GM18502 (cell line): ENCODE data around the gene LRRC74B.
A peak's percentile ranks its signal among the peaks of the same experiment; 100 is the strongest.
"Not testable (repeated sequence)": the region's sequence is repeated elsewhere in the genome, so short reads cannot be mapped to it uniquely, and the experiment has no call there.

Source experiments
- ATAC-seq: cut with Tn5 transposase; IDR thresholded peaks from one replicate; pipeline ENCODE4 v1.9.1; 2021; ENCODE audit warnings: mild to moderate bottlenecking; ENCODE audit not compliant: unreplicated experiment, poor library complexity

LRRC74B gene, protein sequence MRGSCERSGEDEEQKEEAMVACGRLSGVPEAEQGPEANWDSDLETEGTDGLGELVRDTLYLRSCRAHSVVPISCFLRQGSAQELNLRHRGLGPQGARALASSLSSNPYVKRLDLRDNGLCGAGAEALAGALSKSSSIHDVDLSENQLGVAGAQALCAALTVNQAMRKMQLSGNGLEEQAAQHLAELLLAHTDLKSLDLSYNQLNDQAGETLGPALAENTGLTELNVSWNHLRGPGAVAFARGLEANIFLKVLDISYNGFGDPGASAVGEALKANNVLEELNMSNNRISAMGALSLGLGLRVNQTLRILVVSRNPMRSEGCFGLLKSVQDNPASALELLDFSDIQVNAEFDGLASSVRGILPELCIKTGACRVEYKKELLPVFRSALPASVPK

DNA sequence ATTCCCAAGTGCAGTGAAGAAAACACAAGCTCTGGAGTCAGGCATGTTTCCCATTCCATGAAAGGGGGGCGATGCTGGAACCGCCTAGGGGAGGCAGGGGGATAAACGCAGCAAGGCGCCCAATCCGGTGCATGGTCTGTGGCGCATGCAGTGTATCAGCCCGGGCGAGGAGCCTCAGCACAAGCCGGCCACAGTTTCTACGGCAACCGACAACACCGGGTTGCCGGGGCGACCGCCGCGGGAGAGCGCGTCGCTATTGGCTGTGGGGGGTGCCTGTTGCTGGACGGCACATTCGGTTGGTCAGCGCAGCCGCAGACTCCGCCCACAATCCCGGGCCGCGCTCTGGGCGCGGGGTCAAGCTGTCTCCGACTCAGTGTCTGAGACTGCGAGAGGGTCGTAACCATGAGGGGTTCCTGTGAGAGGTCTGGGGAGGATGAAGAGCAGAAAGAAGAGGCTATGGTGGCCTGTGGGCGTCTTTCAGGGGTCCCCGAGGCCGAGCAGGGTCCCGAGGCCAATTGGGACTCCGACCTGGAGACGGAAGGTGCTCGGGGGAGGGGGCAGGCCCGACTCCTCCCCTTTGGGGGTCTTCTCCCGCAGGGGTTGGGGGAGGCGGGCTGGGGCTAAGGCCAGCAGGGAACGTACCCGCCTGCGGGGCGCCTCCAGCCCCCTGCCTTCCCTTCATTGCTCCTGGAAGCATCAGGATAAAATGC, at the start of gene LRRC74B:
TSS of gene LRRC74B (plus strand) at position 362 of the 710 bp plus-strand sequence. CDS start at position 403, 41 bp downstream.
- peak; percentile 84 for ATAC-seq

DNA sequence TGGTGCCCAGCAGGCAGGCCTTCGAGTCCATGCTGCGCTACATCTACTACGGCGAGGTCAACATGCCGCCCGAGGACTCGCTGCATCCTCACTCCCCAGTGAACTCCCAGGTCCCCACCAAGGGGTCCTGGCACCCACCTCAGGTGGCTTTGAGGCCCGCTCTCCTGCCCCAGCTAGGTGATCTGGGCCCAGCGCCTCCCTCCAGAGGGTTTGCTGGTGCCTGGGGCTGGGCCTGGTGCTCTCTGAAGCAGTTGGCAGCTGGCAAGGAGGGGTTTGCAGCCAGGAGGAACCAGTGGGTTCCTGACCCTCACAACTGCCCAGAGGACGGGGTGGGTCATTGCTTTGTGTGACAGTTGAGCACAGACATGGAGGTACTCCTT, 49.7 kb upstream of the LRRC74B start:
- no peak for ATAC-seq

DNA sequence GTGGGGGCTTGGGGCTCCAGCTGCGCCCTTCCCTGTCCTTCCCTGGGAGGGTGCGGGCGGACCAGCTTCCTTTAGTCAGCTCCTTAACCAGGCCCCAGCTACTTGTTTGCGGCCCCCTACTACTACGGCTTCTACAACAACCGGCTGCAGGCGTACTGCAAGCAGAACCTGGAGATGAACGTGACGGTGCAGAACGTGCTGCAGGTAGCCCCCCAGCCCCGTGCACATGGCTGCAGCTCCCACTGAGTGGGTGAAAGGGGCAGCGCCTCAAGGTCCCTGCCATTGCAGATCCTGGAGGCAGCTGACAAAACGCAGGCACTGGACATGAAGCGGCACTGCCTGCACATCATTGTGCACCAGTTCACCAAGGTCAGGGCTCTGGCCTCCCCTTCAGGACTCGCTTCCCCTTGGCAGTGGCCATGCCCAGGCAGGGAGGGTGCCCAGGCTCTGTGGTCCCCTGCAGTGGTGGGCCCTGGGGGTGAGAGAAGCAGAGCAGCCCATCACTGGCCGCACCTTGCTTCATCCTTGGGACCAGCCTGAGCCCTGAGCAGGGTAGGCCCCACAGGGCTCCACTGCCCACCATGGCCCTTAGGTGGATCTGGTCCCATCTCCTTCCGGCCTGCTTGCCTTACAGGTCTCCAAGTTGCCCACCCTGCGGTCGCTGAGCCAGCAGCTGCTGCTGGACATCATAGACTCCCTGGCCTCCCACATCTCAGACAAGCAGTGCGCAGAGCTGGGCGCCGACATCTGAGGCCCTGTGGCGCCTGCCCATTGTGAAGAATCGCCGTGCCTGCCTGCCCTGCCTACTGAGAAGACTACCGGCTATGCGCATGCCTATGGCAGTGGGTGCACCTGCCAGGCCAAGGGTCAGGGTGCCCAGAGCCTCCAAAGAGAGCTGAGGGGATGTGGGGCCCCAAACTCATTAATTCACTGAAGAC, 48.9 kb upstream of the LRRC74B start:
- no peak for ATAC-seq

DNA sequence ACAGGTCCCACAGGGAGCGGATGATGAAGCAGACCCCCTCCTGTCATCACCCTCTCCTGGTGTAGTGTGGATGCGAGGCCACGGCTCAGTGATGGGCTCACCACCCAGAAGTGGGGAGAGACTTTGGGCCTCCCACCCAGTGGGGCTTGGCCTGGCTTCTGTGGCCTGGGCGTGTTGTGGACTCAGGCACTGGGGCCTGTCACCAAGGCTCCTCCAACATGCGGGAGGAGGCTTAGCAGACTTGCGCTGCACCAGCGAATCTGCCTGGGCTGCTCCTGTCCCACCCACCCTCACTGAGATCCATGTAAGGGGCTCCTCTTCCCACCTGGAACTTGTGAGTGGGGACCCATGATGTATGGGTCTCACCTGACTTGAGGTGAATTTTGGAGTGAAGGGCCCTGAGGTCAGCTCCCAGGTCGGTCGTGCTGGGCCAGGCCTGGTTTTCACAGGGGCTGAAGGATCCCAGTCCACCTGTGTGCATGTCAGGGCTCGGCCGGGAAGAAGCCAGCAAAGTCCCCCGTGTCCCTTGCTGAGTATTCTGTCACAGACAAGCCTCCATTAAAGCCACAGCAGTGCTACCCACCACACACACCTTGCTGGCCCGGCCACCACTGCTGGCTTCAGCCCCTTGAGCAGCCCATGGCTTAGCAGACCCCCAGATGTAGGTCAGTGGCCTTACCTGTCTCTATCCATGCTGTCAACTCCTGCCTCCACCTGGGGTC, 48.0 kb upstream of the LRRC74B start:
- no peak for ATAC-seq

DNA sequence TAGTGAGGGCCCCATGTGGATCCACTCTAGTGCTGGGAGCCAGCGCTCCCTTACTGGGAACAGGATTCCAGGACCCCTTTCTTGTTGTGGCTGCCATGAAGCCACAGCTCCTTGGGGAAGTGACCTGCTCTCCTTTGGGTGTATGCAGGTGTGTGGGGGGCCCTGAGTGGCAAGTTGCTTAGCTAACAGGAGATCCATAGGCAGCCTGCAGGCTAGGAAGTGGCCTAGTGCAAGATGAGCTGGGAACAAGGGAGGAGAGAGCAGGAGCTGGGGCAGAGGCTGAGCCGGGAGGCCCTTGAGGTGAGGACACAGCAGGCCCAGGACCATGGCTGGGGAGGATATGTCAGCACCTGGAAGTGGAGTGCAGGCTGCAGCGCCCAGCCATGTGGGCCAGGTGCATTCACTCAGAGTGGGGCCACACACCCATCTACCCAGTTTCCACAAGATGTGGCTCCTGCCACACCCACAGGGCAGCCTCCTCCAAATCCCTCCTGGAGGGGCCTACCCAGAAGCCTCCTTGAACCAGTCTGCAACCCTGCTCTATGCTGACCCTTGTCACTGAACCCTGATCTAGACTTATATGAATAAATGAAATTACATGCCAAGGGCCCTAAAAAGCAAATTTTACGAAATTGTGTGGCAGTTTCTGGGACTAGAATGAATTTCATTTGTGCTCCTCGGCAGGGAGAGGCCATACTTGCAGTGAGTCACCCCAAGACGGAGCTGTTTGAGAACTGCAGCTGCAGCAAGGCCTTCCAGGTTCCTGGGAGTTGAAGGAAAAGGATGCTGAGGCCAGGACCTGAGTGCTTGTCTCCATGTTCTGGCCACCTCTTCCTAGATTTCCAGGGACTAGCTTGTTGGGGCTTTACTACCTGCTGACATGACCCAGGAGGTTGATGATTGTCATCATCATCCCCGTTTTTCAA, 47.1 kb upstream of the LRRC74B start:
- no peak for ATAC-seq

DNA sequence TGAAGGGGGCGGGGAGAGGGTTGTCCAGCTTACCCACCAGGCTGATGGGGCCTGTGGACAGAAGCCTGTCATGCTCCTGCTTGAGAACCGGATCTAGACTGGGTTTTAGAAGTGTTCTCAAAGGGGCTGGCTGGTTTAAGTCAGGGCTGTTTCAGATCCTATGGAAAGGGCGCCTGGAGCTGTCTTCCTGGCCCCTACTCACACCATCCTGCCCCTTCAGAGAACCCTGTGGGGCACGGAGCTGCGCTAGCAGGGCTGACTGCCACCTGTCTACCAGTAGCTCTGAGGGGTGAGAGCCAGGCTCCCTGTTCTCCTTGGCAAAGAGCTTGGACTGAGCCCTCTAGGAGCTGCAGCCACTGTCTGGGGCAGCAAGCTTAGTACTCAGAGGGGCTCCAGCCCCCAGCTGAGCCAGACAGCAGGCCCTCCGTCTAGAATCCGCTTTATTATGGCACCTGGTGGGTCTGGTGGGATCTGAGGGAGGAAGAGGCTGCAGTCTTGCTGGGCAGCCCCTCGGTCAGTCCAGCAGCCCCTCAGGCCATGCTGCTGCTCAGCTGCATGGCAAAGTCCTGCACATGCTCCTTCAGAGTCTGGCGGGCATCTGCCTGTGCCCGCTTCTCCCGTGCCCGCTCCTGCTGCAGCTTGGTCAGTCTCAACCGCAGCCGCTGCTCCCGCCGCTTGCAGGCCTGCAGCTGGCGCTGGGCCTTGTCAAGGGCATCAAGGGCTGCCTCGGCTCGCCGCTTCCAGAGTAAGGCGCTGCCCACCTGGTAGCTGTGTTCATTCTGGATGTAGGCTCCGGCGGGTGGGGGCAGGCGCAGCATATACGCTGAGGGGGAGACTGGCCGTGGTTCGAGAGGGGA, 46.2 kb upstream of the LRRC74B start:
- no peak for ATAC-seq

DNA sequence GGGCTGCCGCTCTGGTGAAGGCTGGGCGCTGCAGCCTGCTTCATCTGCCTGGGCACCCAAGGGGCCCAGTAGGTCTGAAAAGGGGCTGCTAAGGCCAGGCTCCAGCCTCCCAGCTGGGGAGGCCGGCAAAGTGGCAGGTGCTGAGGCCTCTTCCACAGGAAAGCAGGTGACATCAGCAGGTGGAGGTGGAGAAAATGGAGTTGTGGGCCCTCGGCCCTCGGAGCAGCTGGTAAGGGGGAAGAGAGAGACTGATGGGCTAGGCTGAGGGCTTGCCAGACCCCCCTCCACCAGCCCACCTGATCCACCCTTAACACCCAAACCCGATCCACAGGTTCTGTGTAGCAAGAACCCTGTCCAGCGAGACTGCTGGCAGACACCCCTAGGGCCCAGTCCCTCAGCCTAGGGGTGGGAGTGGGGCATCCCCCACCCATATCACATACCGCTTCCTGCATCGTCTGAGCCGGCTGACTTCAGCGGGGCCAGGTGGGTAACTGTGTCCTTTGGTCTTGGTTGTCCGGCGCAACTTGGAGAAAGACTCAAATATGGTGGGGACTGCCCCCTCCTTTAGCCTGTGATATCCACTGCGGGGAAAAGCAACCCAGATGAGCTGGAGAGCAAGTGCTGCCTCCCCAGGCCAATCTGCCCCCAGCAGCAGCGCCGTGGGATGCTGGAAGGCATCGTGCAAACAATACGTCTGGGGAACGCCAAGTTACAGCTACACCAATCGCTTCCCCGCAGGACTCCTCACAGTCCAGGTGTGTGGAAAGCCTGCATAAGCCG, 45.3 kb upstream of the LRRC74B start:
- ATAC-seq: no peak

DNA sequence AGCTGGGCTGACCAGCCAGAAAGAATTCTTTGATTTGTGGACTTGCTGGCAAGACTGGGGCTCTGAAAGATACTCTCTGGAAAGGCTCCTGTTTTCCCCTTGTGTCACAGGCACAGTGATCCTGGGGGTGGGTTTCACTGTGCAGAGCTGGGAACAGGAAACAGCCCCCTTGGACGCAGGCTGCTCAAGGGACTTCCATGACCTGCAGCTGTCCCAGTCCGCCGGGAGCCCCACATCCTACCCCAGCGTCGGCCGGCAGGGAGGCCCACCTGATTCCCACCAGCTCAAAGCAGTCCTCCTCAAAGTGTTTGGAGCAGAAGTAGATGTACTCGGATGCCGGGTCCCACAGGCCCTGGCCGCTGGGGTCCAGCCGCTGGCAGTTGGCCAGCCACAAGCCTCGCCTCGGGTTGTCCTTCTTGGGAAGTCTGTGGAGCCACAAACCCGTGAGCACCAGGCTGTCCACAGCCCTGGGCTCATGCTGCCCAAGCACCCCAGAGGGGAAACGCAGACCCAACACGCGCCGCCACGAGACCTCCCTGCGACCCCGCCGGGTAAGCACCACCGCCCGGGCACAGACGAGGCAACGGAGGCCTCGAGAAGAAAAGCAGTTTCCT, 44.7 kb upstream of the LRRC74B start:
- ATAC-seq: no peak

DNA sequence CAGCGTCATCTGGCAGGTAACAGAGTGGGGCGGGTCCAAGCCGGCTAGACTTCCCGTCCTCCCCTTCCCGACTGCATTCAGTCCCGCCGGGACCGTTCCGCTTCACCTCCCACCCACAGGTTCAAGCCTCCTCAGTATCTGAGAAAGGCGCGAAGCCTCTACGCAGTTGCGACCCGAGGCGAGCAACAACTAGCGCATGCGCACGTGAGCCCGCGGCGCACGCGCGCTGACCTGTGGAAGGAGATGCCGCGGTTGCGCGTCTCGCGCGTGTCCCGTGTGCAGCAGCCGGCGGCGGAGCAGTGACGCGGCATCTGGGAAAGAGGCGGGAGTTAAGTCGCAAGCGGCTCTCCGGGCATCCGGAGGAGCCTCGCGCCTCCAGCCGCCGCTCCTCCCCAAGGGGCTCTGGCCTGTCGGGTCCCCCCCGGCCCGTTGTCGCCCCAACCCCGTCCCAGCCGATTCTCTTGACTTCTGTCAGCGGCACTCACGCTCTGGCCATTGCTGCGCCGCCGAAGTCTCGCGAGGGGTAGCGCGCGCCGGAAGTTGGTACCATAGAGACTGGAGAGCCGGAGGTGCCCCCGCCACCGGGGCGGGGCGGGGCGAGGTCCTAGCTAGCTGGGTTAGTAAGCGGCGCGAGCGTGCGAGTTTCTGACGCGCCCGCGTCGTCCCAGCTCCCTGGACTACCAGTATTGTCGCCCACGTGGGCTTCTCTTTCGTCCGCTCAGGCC, 44.0 kb upstream of the LRRC74B start, which contains the start of gene THAP7:
TSS of gene THAP7 (minus strand) at position 518 of the 725 bp plus-strand sequence. CDS start at position 311, 207 bp downstream.
- ATAC-seq: peak; percentile 82

DNA sequence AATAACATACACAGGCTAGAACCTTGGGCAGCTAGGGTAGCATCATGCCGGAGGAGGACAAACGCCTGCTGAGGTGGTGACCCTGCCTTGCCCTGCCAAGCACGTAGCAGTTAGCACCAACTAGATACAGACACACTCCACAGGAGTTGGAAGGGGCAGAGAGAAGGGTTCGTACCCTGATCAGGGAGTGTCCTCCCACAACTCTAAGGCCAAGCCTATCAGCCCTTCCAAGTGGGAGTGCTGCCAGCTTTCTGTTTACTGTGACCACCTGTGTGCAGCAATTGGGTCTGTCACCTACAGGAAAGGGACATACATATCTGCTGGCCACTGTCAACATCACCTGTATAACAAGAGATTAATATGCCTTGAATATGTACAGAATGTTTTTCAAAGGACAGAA, 42.0 kb upstream of the LRRC74B start:
- ATAC-seq: no peak

DNA sequence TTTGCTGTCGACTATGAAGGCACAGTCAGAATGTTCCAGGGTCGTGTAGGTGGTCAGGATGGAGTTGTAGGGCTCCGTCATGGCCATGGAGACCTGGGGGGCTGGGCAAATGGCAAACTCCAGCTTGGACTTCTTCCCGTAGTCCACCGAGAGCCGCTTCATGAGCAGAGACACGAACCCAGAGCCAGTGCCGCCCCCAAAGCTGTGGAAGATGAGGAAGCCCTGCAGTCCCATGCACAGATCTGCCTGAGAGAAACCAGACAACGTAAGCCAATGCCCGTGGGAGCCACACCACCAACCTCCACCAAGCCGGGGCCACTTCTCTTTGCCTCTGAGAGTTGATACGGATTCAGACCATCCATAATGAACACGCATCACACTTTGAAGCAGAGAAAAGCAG, 36.5 kb upstream of the LRRC74B start:
- not testable (repeated sequence) for ATAC-seq

DNA sequence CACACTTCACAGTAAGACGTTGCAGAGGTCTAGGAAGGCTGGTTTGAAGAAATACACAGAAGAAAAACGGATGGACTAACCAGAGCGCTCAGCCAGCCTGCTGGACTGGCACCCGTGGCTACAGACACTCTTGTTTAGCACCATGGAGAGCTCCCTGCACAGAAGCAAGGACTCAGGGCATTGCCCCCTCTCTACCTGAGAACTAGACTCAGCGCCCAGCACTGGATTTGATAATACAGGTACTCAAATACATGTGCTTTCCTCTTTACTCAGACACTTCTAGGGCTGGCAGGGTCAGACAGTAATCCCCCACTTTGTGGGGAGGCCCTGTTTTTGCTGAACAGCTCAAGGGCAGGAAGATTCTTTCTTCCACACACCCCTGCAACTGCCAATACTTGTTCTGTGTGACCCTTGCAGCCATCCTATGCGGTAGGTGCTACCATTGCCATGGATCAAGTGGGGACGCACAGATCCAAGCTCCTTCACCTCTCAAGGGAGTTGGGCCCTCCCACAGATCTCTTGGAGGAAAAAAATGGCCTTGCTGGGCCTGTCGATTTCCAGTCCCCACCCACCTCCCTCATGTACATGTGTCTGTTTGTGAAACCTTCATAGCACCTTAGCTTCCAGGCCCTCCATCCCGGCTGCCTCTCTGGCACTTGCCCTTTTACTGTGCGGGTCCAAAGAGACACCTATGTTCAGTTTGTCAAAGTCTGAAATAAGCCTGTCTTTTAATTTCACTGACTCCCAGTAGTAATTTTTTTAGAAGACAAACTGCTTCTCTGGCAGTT, 35.9 kb upstream of the LRRC74B start:
- ATAC-seq: no peak

DNA sequence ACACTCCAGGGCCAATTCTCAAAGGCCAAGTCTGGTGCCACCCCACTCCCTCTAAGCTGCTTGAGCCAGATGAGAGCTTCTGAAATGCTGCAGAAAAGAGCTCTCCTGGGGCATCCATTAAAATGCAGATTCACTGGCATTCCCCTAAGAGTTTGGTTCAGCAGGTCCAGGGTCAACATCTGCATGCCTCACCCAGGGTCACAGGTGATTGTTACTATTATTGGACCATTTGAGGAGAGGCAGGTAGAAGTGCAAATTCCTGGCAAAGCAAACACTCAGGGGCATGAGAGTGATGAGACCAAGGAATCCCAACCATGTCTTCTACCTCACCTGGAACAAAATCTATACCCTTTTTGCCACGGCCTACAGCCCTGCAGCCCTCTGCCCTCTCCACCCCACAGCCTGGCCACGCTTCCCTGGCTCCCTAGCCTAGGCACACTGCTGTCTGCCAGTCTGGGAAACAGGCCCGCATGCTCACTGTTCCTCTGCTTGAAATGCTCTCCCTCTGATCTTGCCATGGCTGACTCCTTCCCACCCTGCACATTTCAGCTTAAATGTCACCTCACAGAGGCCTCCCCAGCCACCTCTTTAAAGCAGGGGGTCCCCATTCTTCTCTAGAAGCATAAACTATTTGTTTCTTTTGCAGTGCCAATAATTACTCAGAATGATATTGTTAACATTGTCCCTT, 35.2 kb upstream of the LRRC74B start:
- ATAC-seq: no peak

DNA sequence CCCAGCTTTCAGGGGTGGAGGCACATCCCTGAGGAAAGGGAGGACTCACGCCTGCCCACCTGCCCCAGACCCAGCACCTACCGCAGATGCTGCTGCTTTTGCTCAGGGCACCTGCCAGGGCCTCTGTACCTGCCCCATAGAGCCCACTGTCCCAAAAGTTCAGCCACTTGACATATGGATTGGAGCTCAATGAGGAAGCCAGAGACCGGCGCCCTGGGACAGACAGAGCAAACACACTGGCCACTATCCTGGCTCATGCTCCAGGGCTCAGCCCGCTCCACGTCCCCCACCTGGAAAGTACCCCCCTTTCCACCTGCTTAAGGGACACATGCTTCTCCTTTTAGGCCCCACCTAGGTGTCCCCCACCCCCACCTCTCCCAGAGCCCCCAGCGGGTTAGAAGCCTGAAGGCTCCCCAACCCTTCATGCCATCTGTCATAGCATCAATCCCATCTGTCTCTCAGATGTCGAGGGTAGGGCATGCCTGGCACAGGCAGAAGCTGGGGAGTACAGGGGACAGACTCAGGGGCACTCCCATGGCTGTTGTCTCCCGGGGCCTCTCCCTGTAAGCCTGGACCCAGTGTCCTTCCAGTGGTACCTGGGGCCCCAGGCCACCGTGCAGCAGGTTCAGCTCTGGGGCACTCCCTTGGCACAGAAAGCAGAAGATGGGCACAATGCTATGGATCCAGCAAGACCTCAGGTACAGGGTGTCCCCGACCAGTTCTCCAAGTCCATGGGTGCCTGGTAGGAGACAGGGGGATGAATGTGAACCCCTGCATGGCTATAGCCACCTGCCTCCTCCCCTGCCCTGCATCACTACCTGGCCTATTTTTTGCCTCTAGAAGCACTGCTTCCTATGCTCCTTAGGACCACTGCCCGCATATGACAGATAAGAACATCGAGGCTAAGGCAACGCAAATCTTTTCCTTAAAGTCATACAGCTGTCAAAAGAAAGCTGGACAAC, 33.0 kb upstream of the LRRC74B start:
- no peak for ATAC-seq
